HG03175 (cell line): Measurements from ENCODE around the gene WNT7B.

ENCODE experiments used
- ATAC-seq: cut with Tn5 transposase; IDR thresholded peaks from one replicate; pipeline ENCODE4 v1.9.1; 2021; ENCODE audit warnings: mild to moderate bottlenecking, moderate library complexity; ENCODE audit not compliant: unreplicated experiment

The WNT7B gene

DNA sequence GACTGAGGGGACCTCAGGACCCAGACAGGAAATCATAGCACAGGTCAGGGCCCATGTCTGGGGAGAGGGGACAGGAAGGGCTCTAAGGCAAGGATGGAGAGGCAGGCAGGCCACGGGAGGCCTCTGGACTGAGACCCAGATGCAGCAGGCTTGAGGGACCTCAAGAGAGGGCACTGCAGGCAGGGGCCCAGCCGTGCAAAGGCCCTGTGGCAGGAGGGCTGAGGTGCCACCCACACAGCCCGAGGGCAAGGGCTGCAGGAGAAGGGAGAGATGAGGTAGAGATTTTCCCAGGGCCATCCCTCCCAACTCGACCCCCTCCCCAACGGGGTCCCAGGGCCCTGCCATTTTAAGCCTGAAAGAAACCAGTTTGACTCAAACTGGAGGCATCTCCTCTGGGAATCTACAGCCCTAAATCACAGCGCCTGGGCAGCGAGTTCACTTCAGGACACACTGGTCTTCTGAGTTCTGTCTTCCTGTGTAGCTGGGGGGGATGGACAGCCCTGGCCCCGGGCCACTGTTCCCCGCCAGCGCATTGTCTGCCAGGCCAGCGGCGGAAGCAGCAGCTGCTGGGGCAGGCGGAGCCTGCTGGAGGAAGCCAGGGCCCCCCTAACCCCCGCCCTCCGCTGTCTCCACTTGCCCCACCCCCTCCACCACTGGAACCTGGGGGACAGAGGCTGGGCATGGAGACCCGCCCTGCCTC lies 20.3 kb upstream of the WNT7B start:
- ATAC-seq, result no peak

- no peak for ATAC-seq
Measured at GRCh38 chr22:45996241-45997076, 19.5 kb upstream of the WNT7B start.

- ATAC-seq, result no peak
Measured at GRCh38 chr22:45995405-45996101, 18.6 kb upstream of the WNT7B start.

- ATAC-seq, result no peak
Measured at GRCh38 chr22:45994491-45995404, 17.8 kb upstream of the WNT7B start.

DNA sequence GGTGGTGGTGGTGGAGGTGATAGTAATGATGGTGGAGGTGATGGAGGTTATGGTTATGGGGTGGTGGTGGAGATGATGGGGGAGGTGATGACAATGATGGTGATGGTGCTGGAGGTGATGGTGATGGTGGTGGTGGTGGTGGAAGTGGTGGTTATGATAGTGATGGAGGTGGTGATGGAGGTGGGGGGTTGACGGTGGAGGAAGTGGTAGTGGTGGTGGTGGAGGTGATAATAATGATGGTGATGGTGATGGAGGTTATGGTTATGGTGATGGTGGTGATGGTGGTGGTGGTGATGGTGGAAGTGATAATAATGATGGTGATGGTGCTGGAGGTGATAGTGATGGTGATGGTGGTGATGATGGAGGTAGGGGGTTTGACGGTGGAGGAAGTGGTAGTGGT lies 16.9 kb upstream of the WNT7B start:
- ATAC-seq, result no peak

GRCh38 chr22:45993143-45993692 lies 16.3 kb upstream of the WNT7B start:
- no peak for ATAC-seq

GRCh38 chr22:45992737-45993136 lies 15.8 kb upstream of the WNT7B start:
- no peak for ATAC-seq

- ATAC-seq, result no peak
Measured at GRCh38 chr22:45991098-45991497, 14.1 kb upstream of the WNT7B start.

DNA sequence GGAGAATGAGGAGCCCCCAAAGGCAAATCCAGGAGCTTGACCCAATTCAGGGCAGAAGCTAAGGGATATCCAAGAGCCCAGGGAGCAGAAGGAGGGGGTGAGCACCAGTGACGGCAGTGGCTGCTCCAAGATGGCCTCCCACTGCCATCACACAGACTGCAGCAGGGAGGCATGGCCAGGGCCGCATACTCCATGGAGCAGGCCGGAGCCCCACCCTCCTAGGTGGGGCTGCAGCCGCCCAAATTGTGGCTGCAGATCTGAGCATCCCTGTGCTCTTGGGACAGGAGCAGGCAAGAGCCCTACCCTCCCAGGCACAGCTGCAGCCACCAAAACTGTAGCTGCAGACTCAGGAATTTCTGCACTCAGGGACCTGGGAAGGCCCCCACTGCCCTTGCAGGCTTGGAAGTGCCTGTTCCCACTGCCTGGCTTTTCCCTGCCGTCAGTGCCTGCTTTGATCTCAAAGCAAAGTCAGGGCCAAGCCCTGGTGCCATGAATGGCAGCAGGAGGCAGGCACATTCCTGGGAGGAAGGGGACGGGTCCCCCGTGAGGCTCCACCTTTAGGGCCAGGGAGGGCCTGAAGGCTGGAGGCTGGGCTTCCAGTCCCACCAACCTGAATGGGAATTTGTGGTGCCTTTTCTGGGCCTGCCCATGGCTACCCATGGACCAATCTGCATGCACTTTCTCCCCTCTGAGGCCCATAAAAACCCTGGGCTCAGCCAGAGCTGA lies 10.3 kb upstream of the WNT7B start:
- no peak for ATAC-seq

- ATAC-seq, result no peak
Measured at GRCh38 chr22:45984316-45984916, 7.5 kb upstream of the WNT7B start.

DNA sequence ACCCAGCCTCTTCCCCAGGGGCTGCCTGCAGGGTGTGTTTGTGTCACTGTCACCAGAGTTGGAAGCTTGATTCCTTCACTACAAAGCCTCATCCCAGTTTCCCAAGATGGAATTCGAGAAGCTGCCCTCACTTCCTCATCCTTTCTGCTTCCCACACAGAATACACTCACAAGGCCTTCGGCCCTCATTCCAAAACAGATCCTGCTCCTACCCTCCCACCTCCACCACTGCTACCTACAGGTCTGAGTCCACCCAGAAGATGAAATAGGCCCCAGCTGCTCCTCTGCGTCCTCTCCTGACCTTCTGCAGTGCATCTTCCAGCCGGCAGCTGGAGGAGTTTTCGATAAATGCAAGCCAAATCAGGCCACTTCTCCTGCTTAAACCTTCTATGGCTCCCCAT lies 6.8 kb upstream of the WNT7B start:
- ATAC-seq, result no peak

DNA sequence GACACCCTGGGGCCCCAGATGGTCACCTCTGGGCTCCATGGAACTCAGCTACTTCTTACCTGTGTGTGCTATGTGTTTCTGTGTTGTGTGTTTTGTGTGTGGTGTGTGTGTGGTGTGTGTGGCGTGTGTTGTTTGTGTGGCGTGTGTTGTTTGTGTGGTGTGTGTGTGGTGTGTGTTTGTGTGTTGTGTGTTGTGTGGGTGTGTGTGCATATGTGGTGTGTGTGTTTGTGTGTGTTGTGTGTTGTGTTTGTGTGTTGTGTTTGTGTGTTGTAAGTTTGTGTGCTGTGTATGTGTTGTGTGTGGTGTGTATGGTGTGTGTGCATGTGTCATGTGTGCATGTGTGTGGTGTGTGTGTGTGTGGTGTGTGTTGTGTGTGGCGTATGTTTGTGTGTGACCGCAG lies 3.8 kb upstream of the WNT7B start:
- ATAC-seq, result no peak

DNA sequence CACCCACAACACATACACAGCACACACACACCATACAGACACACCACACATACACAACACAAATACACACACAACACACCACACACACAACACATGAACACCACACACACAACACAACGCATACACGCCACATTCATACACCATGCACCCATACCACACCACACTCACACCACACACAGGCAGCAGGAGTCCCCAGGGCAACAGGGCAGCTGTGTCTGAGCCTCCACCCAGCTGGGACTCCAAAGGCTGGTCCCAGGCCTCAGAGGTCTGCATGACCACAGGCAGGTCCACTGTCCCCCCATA lies 3.3 kb upstream of the WNT7B start:
- no peak for ATAC-seq

GRCh38 chr22:45978275-45978713 lies 1.3 kb upstream of the WNT7B start:
- no peak for ATAC-seq

- ATAC-seq, result no peak
Measured at GRCh38 chr22:45977551-45978274, 751 bp upstream of the WNT7B start.

- ATAC-seq, result no peak
Measured at GRCh38 chr22:45976254-45977002, 534 bp downstream of the WNT7B start.

- no peak for ATAC-seq
Measured at GRCh38 chr22:45975164-45976161, 1.5 kb downstream of the WNT7B start.
